HG02884 (cell line): ENCODE results near the gene BPGM.
A peak's percentile ranks its signal among the peaks of the same experiment; 100 is the strongest.
"Not testable (repeated sequence)": the region's sequence is repeated elsewhere in the genome, so short reads cannot be mapped to it uniquely, and the experiment has no call there.

Experiments
- ATAC-seq: cut with Tn5 transposase; IDR thresholded peaks from one replicate; pipeline ENCODE4 v1.9.1; 2021; ENCODE audit warnings: mild to moderate bottlenecking, moderate library complexity; ENCODE audit not compliant: unreplicated experiment

The BPGM gene

GRCh38 chr7:134662166-134662870 is 15.7 kb downstream of the BPGM start:
- ATAC-seq, result no peak

- no peak for ATAC-seq
These were observed 16.2 kb downstream of the BPGM start for GRCh38 chr7:134662871-134663205.

GRCh38 chr7:134665045-134665444 is 18.4 kb downstream of the BPGM start:
- ATAC-seq, result not testable (repeated sequence)

GRCh38 chr7:134667899-134668298 is 21.2 kb downstream of the BPGM start:
- ATAC-seq, result no peak

GRCh38 chr7:134669388-134669787 is 22.7 kb downstream of the BPGM start:
- no peak for ATAC-seq

GRCh38 chr7:134669845-134670373 is 23.3 kb downstream of the BPGM start:
- ATAC-seq, result peak; percentile 78

GRCh38 chr7:134671609-134672008 is 25.0 kb downstream of the BPGM start:
- no peak for ATAC-seq

- no peak for ATAC-seq
These were observed 27.8 kb downstream of the BPGM start for GRCh38 chr7:134674424-134674823.

GRCh38 chr7:134676743-134677142 is 30.1 kb downstream of the BPGM start:
- ATAC-seq, result no peak

- ATAC-seq, result no peak
These were observed 31.5 kb downstream of the BPGM start for GRCh38 chr7:134678115-134678514.

- no peak for ATAC-seq
These were observed 32.4 kb downstream of the BPGM start for GRCh38 chr7:134679006-134679405.

GRCh38 chr7:134684165-134684564 is 37.5 kb downstream of the BPGM start:
- no peak for ATAC-seq

- no peak for ATAC-seq
These were observed 38.6 kb downstream of the BPGM start for GRCh38 chr7:134685250-134685649.

GRCh38 chr7:134686786-134687185 is 40.1 kb downstream of the BPGM start:
- ATAC-seq, result no peak

- not testable (repeated sequence) for ATAC-seq
These were observed 42.9 kb downstream of the BPGM start for GRCh38 chr7:134689550-134689949.

GRCh38 chr7:134690016-134690415 is 43.4 kb downstream of the BPGM start:
- ATAC-seq, result no peak

GRCh38 chr7:134690614-134691504 is 44.2 kb downstream of the BPGM start:
- ATAC-seq, result no peak

- ATAC-seq, result no peak
These were observed 45.1 kb downstream of the BPGM start for GRCh38 chr7:134691546-134692343.

- no peak for ATAC-seq
These were observed 45.7 kb downstream of the BPGM start for GRCh38 chr7:134692344-134692705.

GRCh38 chr7:134693256-134693655 is 46.6 kb downstream of the BPGM start:
- ATAC-seq, result no peak

- no peak for ATAC-seq
These were observed 47.6 kb downstream of the BPGM start for GRCh38 chr7:134694299-134694698.
